Small intestine (tissue), 7 donors: ENCODE data around the gene VMO1. TPM values are rescaled to one million over a fixed set of nuclear protein-coding genes. Genes with fewer than 3 reads are reported as not detected.

Experiments used
- DNase-seq, 2 donors: peaks; one replicate each; pipeline versions ENCODE4 v3.0.0 to v3.0.0-alpha.2; 2013
- FAIRE-seq: peaks from 2 replicates; lab custom pipeline; 2012; peaks lifted over from hg19 to GRCh38; lab: Jason Lieb, UNC
- H3K27ac ChIP-seq, 3 donors: one replicate each; pipeline ENCODE4 v1.5.1; 2013; ENCODE audit warnings: low read length in 2 of 3, mild to moderate bottlenecking in 2 of 3, control low read depth in 1 of 3, inconsistent platforms in 1 of 3, low read depth in 1 of 3, moderate library complexity in 1 of 3
- H3K27me3 ChIP-seq, 3 donors: one replicate each; pipeline ENCODE4 v1.6.1; 2013; ENCODE audit warnings: low read length in 3 of 3, inconsistent platforms in 1 of 3; ENCODE audit not compliant: control insufficient read depth in 3 of 3, insufficient read depth in 3 of 3
- H3K36me3 ChIP-seq, 3 donors: one replicate each; pipeline ENCODE4 v1.6.1; 2013; ENCODE audit warnings: low read length in 3 of 3, inconsistent platforms in 1 of 3, low read depth in 1 of 3, mild to moderate bottlenecking in 1 of 3, moderate library complexity in 1 of 3; ENCODE audit not compliant: control insufficient read depth in 3 of 3, insufficient read depth in 2 of 3
- H3K4me1 ChIP-seq, 3 donors: one replicate each; pipeline ENCODE4 v1.6.1; 2013; ENCODE audit warnings: low read length in 2 of 3, inconsistent platforms in 1 of 3, low read depth in 1 of 3, mild to moderate bottlenecking in 1 of 3, moderate library complexity in 1 of 3; ENCODE audit not compliant: control insufficient read depth in 3 of 3, insufficient read depth in 2 of 3
- H3K4me3 ChIP-seq, 3 donors: one replicate each; pipeline ENCODE4 v1.5.1; 2013; ENCODE audit warnings: low read length in 3 of 3, control low read depth in 1 of 3, inconsistent platforms in 1 of 3, low read depth in 1 of 3, mild to moderate bottlenecking in 1 of 3, moderate library complexity in 1 of 3
- H3K9me3 ChIP-seq, 2 donors: one replicate each; pipeline ENCODE4 v1.6.1; 2013; ENCODE audit warnings: low read depth in 1 of 2, low read length in 1 of 2; ENCODE audit not compliant: control insufficient read depth in 2 of 2, insufficient read depth in 1 of 2
- WGBS, 3 donors: extraction: QIAGEN DNeasy Blood & Tissue Kit; methylation state at CpG; one replicate each; pipeline ENCODE4 v1.1.7; 2013; 5-methylcytosine and 5-hydroxymethylcytosine counted together
- polyA plus RNA-seq, 4 donors: library from polyadenylated mRNA; stranded (reverse) in 3 of 4; unstranded in 1 of 4; fragments of 200-250 nt in 3 of 4; fragments of 120-200 nt in 1 of 4; gene quantifications; one replicate each; pipeline versions ENCODE4 v1.2.1 to v1.2.3, GENCODE V29; 2013
- donor health status: healthy with polysubstance abuse.
- donor health status: control.
- donor health status: control.
- donor health status: Bipolar disorder and iron deficiency.
- donor health status: healthy.

VMO1 gene
- polyA plus RNA-seq, 4 donors = 1.3 to 6.9 (median 4.2) TPM

- H3K27me3 ChIP-seq = peaks cover 0 to 46% (median 10%) of the 10 kb centered on the region in 3 donors
- DNase-seq (no peak), FAIRE-seq (no peak)
- H3K9me3 ChIP-seq = peaks cover 0 to 6% of the 10 kb centered on the region in 2 donors
- H3K36me3 ChIP-seq = peaks cover 0 to 12% (median 0%) of the 10 kb centered on the region in 3 donors
- H3K4me1 ChIP-seq = peaks cover 0 to 36% (median 10%) of the 10 kb centered on the region in 3 donors
- H3K4me3 ChIP-seq = no peak overlapping the region
- WGBS, 3 donors = 49 to 88% (median 76%) methylated on average over 28 of the region's 28 CpGs
- H3K27ac ChIP-seq = no peak overlapping the region
Observed at GRCh38 chr17:4782652-4783051, 3.5 kb downstream of the VMO1 start.

GRCh38 chr17:4780325-4780955 is 5.7 kb downstream of the VMO1 start:
- FAIRE-seq (no peak), DNase-seq (peak; percentile 73 to 86)
- Histone ChIP-seq H3K27ac (peak overlapping the region in 2 of 3 donors; percentile 47 to 63), H3K4me3 (no peak overlapping the region), H3K36me3 (peaks cover 0 to 12% (median 0%) of the 10 kb centered on the region in 3 donors), H3K9me3 (peaks cover 0 to 6% of the 10 kb centered on the region in 2 donors), H3K27me3 (peaks cover 0 to 30% (median 5%) of the 10 kb centered on the region in 3 donors), H3K4me1 (peaks cover 0 to 19% (median 0%) of the 10 kb centered on the region in 3 donors)
- WGBS, 3 donors = 61 to 76% (median 62%) methylated on average over 11 of the region's 11 CpGs

GRCh38 chr17:4777969-4778760 is 8.0 kb downstream of the VMO1 start:
- H3K9me3 ChIP-seq = peaks cover 0 to 6% of the 10 kb centered on the region in 2 donors
- 75 to 87% (median 79%) methylated on average over 9 of the region's 9 CpGs for WGBS, 3 donors
- FAIRE-seq (no peak), DNase-seq (no peak)
- no peak overlapping the region for H3K27ac ChIP-seq
- peaks cover 0 to 12% (median 0%) of the 10 kb centered on the region in 3 donors for H3K36me3 ChIP-seq
- H3K27me3 ChIP-seq = peaks cover 0 to 7% (median 5%) of the 10 kb centered on the region in 3 donors
- no peak overlapping the region for H3K4me3 ChIP-seq
- H3K4me1 ChIP-seq = peaks cover 0 to 16% (median 1%) of the 10 kb centered on the region in 3 donors

GRCh38 chr17:4772235-4772613 is 13.9 kb downstream of the VMO1 start:
- Histone ChIP-seq H3K36me3 (no peaks in the 10 kb centered on the region), H3K4me1 (peaks cover 0 to 26% (median 7%) of the 10 kb centered on the region in 3 donors), H3K27ac (peak overlapping the region; percentile 82 to 93 (median 90)), H3K27me3 (peaks cover 0 to 2% (median 0%) of the 10 kb centered on the region in 3 donors), H3K4me3 (peak overlapping the region in 2 of 3 donors; percentile 27 to 68), H3K9me3 (no peaks in the 10 kb centered on the region)
- DNase-seq (peak; percentile 72 to 85), FAIRE-seq (no peak)
- WGBS, 3 donors = 27 to 56% (median 33%) methylated on average over 10 of the region's 10 CpGs

GRCh38 chr17:4771519-4772234 is 14.5 kb downstream of the VMO1 start, which contains the start of gene TM4SF5:
Gene TM4SF5, plus strand, starts transcription at chr17:4771886. Its CDS starts 37 bp downstream, at chr17:4771923.
- Histone ChIP-seq H3K27me3 (peaks cover 0 to 2% (median 0%) of the 10 kb centered on the region in 3 donors), H3K9me3 (no peaks in the 10 kb centered on the region), H3K4me3 (peak within 1 kb of the TSS in 2 of 3 donors; percentile 27 to 68), H3K4me1 (peaks cover 0 to 26% (median 7%) of the 10 kb centered on the region in 3 donors), H3K36me3 (no peaks in the 10 kb centered on the region), H3K27ac (peak within 1 kb of the TSS; percentile 82 to 93 (median 90))
- DNase-seq (peak; percentile 96 to 99), FAIRE-seq (no peak)
- 14 to 42% (median 20%) methylated on average over 13 of the region's 13 CpGs for WGBS, 3 donors

- 89 to 97% (median 96%) methylated on average over 2 of the region's 2 CpGs for WGBS, 3 donors
- Histone ChIP-seq H3K27me3 (peaks cover 0 to 2% (median 0%) of the 10 kb centered on the region in 3 donors), H3K9me3 (no peaks in the 10 kb centered on the region), H3K4me1 (peaks cover 0 to 26% (median 7%) of the 10 kb centered on the region in 3 donors), H3K4me3 (no peak overlapping the region), H3K27ac (peak overlapping the region; percentile 30 to 57 (median 32)), H3K36me3 (no peaks in the 10 kb centered on the region)
- DNase-seq (peak in 1 of 2 donors; percentile 72), FAIRE-seq (no peak)
Observed at GRCh38 chr17:4769628-4770027, 16.5 kb downstream of the VMO1 start.

GRCh38 chr17:4768298-4768697 is 17.9 kb downstream of the VMO1 start:
- Histone ChIP-seq H3K36me3 (no peaks in the 10 kb centered on the region), H3K27me3 (no peaks in the 10 kb centered on the region), H3K4me3 (no peak overlapping the region), H3K4me1 (peaks cover 0 to 26% (median 7%) of the 10 kb centered on the region in 3 donors), H3K27ac (no peak overlapping the region), H3K9me3 (no peaks in the 10 kb centered on the region)
- DNase-seq (no peak), FAIRE-seq (no peak)
- WGBS, 3 donors = 84 to 88% (median 84%) methylated on average over 6 of the region's 6 CpGs

GRCh38 chr17:4766723-4767122 is 19.4 kb downstream of the VMO1 start:
- Histone ChIP-seq H3K4me1 (peaks cover 0 to 16% (median 6%) of the 10 kb centered on the region in 3 donors), H3K27me3 (no peaks in the 10 kb centered on the region), H3K9me3 (no peaks in the 10 kb centered on the region), H3K4me3 (no peak overlapping the region), H3K27ac (no peak overlapping the region), H3K36me3 (no peaks in the 10 kb centered on the region)
- FAIRE-seq (no peak), DNase-seq (no peak)
- 84 to 92% (median 91%) methylated on average over 9 of the region's 9 CpGs for WGBS, 3 donors
